Ishikawa (cell line): ENCODE data around the gene NT5C.

Experiments used
- CEBPB ChIP-seq: IDR thresholded peaks from 2 replicates; pipeline ENCODE4 v1.6.1; 2012
- CREB1 ChIP-seq: IDR thresholded peaks from 2 replicates; pipeline ENCODE4 v1.6.1; 2012; ENCODE audit warnings: low read depth
- EGR1 ChIP-seq: IDR thresholded peaks from 2 replicates; pipeline ENCODE4 v1.6.1; 2012
- EP300 ChIP-seq: IDR thresholded peaks from 2 replicates; pipeline ENCODE4 v1.6.1; 2012; ENCODE audit warnings: borderline replicate concordance
- FOXM1 ChIP-seq: IDR thresholded peaks from 2 replicates; pipeline ENCODE4 v1.6.1; 2012; ENCODE audit warnings: low read depth, borderline replicate concordance
- NFIC ChIP-seq: IDR thresholded peaks from 2 replicates; pipeline ENCODE4 v1.6.1; 2012
- RAD21 ChIP-seq: IDR thresholded peaks from 2 replicates; pipeline ENCODE4 v1.6.1; 2012; ENCODE audit warnings: low read depth
- TAF1 ChIP-seq: IDR thresholded peaks from 2 replicates; pipeline ENCODE4 v1.6.1; 2012; ENCODE audit warnings: low read depth, mild to moderate bottlenecking
- TCF12 ChIP-seq: IDR thresholded peaks from 2 replicates; pipeline ENCODE4 v1.6.1; 2012; ENCODE audit warnings: low read depth
- TEAD4 ChIP-seq: IDR thresholded peaks from 2 replicates; pipeline ENCODE4 v1.6.1; 2012
- YY1 ChIP-seq: IDR thresholded peaks from 2 replicates; pipeline ENCODE4 v1.6.1; 2012; ENCODE audit warnings: low read depth
- ZBTB7A ChIP-seq: IDR thresholded peaks from 2 replicates; pipeline ENCODE4 v1.6.1; 2012; ENCODE audit warnings: low read depth
- TF ChIP-seq, protein P1 (sequence below): IDR thresholded peaks from 2 replicates; pipeline ENCODE4 v1.6.1; 2012
- TF ChIP-seq, protein P2 (sequence below): IDR thresholded peaks from 2 replicates; pipeline ENCODE4 v1.6.1; 2012
- TF ChIP-seq, protein P3 (sequence below): IDR thresholded peaks from 2 replicates; pipeline ENCODE4 v1.6.1; 2012; ENCODE audit warnings: low read depth, mild to moderate bottlenecking

The NT5C gene

DNA sequence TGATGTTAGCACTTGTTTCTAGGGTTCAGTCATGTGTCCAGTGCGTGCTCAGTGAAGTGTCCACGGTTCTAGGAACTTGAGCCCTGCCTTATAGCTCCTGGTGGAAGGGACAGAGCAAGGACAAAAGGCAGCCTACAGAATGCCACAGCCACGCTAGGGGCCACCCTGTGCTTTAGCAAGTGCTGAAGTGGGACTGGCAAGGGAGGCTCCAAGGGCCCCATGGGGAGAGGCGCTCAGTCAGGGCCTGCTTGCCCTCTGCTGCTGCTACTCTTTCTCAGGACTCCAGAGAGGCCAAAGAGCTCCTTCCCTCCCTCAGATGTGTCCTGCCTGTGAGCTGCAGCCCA is 6.8 kb downstream of the NT5C start:
- TF ChIP-seq FOXM1 (no peak), CREB1 (no peak), TEAD4 (no peak), TAF1 (no peak), TCF12 (no peak), RAD21 (no peak), EP300 (no peak), CEBPB (no peak), YY1 (no peak)
- TF ChIP-seq, protein P1, sequence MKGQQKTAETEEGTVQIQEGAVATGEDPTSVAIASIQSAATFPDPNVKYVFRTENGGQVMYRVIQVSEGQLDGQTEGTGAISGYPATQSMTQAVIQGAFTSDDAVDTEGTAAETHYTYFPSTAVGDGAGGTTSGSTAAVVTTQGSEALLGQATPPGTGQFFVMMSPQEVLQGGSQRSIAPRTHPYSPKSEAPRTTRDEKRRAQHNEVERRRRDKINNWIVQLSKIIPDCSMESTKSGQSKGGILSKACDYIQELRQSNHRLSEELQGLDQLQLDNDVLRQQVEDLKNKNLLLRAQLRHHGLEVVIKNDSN: no peak; the same call in 1 of the 2 replicates

DNA sequence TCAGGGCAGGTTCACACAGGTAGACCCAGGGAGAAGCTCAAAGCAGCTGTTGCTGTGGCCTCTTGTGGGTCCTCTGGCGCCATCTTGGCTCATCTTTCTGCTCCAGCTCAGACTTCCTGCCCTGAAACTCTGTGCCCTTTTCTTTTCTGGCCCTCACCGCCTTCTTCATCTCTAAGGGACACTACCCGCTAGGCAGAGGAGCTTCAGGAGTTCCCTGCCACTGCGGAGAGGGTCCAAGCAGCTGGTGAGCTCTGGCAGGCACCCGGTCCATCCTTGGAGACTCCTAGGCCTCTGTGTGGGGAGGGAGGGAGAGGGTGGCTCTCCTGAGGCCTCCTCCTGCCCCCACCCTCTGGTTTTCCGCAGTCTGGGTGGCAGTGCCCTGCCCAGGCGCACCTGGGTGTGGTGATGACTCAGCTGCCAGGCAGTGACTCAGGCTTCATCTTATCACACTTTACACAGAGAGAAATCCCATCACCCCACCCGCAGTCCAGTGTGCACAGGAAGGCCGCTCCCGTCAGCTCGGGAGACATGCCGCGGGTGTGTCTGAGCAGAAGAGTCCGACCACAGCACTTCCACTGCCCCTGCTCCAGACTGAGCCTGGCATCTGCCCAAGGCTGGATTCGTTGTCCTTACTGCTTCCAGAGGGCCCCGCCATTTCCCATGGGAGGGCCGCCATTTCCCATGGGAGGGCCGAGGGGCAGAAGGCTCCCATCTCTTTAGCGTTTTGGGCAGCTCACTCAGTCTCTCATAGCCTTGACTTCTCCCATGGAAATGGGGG is 7.3 kb downstream of the NT5C start:
- 0 out of 2 replicates have a peak, but pooled peaks have one; percentile 15 for TF ChIP-seq RAD21
- TF ChIP-seq EGR1: no peak
- TF ChIP-seq, protein P2, sequence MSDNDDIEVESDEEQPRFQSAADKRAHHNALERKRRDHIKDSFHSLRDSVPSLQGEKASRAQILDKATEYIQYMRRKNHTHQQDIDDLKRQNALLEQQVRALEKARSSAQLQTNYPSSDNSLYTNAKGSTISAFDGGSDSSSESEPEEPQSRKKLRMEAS: peak; percentile 35; the same call in 1 of the 2 replicates
- TF ChIP-seq TAF1: no peak
- peak; percentile 83 for TF ChIP-seq TCF12
- TF ChIP-seq FOXM1: no peak
- TF ChIP-seq EP300: peak; percentile 60; the same call in 1 of the 2 replicates
- peak; percentile 52; the same call in 1 of the 2 replicates for TF ChIP-seq YY1
- peak; percentile 24; the same call in 1 of the 2 replicates for TF ChIP-seq TEAD4
- TF ChIP-seq, protein P3, sequence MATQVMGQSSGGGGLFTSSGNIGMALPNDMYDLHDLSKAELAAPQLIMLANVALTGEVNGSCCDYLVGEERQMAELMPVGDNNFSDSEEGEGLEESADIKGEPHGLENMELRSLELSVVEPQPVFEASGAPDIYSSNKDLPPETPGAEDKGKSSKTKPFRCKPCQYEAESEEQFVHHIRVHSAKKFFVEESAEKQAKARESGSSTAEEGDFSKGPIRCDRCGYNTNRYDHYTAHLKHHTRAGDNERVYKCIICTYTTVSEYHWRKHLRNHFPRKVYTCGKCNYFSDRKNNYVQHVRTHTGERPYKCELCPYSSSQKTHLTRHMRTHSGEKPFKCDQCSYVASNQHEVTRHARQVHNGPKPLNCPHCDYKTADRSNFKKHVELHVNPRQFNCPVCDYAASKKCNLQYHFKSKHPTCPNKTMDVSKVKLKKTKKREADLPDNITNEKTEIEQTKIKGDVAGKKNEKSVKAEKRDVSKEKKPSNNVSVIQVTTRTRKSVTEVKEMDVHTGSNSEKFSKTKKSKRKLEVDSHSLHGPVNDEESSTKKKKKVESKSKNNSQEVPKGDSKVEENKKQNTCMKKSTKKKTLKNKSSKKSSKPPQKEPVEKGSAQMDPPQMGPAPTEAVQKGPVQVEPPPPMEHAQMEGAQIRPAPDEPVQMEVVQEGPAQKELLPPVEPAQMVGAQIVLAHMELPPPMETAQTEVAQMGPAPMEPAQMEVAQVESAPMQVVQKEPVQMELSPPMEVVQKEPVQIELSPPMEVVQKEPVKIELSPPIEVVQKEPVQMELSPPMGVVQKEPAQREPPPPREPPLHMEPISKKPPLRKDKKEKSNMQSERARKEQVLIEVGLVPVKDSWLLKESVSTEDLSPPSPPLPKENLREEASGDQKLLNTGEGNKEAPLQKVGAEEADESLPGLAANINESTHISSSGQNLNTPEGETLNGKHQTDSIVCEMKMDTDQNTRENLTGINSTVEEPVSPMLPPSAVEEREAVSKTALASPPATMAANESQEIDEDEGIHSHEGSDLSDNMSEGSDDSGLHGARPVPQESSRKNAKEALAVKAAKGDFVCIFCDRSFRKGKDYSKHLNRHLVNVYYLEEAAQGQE: no peak
- no peak for TF ChIP-seq CEBPB
- TF ChIP-seq ZBTB7A: no peak
- peak; percentile 12; the same call in 1 of the 2 replicates for TF ChIP-seq NFIC

DNA sequence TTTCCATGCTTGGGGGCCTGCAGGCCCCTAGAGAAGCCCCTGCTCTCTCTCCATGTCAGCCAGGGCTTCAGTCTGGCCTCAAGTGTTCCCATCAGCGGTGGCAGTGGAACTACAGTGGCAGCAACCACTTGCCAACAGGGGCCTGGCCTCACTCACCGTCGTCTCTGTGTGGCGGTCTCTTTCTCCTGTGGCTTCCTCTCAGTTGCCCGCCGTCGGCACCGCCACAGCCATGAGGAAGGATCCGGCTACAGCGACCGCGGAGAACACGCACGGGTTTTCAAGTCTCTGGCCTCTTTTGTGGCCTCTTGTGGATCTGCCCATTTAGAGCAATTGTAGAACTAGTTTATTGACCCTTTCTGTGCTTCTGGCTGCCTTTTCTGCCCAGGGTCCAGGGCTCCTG is 13.2 kb downstream of the NT5C start:
- TF ChIP-seq, protein P3: no peak
- no peak for TF ChIP-seq NFIC
- no peak for TF ChIP-seq EGR1
- TF ChIP-seq RAD21: no peak
- TF ChIP-seq YY1: no peak
- TF ChIP-seq, protein P1: no peak
- no peak for TF ChIP-seq EP300
- TF ChIP-seq CEBPB: no peak
- no peak for TF ChIP-seq TAF1
- TF ChIP-seq TEAD4: no peak

DNA sequence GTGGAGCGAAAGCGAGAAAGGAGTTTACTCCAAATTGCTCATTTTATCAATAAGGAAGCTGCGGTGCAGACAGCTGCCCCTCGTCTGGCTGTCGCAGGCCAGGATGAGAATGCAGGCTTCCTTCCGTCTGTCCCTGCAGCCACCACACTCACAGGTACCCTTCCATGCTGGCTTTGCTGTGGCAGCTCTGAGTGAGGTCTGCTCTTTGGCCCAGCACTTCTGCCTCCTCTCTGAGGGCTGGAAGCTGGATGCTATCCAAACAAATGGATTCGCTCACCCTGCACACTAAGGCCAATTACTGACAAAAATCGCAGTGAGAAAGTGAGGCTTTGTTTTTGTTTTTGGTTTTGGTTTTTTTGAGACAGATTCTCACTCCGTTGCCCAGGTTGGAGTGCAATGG is 14.8 kb downstream of the NT5C start:
- TF ChIP-seq CREB1: no peak
- no peak for TF ChIP-seq YY1
- no peak for TF ChIP-seq NFIC
- TF ChIP-seq, protein P3: no peak
- no peak for TF ChIP-seq TCF12
- TF ChIP-seq ZBTB7A: no peak
- TF ChIP-seq, protein P2: no peak
- no peak for TF ChIP-seq TEAD4
- TF ChIP-seq, protein P1: no peak
- TF ChIP-seq FOXM1: no peak
- no peak for TF ChIP-seq CEBPB
- TF ChIP-seq TAF1: no peak
- TF ChIP-seq RAD21: no peak
